GM23338 (cell line): ENCODE data around the gene RHOG. TPM values are rescaled to one million over a fixed set of nuclear protein-coding genes. Genes with fewer than 3 reads are reported as not detected.
A peak's percentile ranks its signal among the peaks of the same experiment; 100 is the strongest.

Experiments
- ATAC-seq: fragments of 200-7000 bp; cut with Tn5 transposase; 3 replicates; pipeline ENCODE4 v1.9.1; 2020
- DNase-seq: peaks from one replicate; pipeline ENCODE4 v3.0.0-alpha.2; 2015; ENCODE audit warnings: low spot score
- H2AFZ ChIP-seq: fragments of 200-600 bp; sonication (generic); 2 replicates; pipeline ENCODE4 v1.8.0; 2016; ENCODE audit warnings: antibody characterized with exemption, mild to moderate bottlenecking, moderate library complexity
- H3F3A ChIP-seq: fragments of 200-600 bp; sonication (generic); replicated peaks from 2 replicates; pipeline ENCODE4 v1.8.0; 2017; ENCODE audit warnings: antibody characterized with exemption, mixed run types, low read depth
- H3K27ac ChIP-seq: fragments of 200-600 bp; sonication (generic); 2 replicates; pipeline ENCODE4 v1.6.1; 2016; ENCODE audit warnings: low read depth
- H3K27me3 ChIP-seq: fragments of 200-600 bp; sonication (generic); 2 replicates; pipeline ENCODE4 v1.8.0; 2016; ENCODE audit warnings: mild to moderate bottlenecking, mixed run types, moderate library complexity; ENCODE audit not compliant: insufficient read depth
- H3K36me3 ChIP-seq: fragments of 200-600 bp; sonication (generic); 2 replicates; pipeline ENCODE4 v1.8.0; 2016; ENCODE audit warnings: mild to moderate bottlenecking; ENCODE audit not compliant: insufficient read depth
- H3K4me1 ChIP-seq: fragments of 200-600 bp; sonication (generic); 2 replicates; pipeline ENCODE4 v1.8.0; 2016; ENCODE audit warnings: mild to moderate bottlenecking, moderate library complexity; ENCODE audit not compliant: insufficient read depth
- H3K4me2 ChIP-seq: fragments of 200-600 bp; sonication (generic); 2 replicates; pipeline ENCODE4 v1.7.1; 2017; ENCODE audit warnings: mixed run types
- H3K4me3 ChIP-seq: fragments of 200-600 bp; sonication (generic); 2 replicates; pipeline ENCODE4 v1.6.1; 2016; ENCODE audit warnings: mixed run types
- H3K79me2 ChIP-seq: fragments of 200-600 bp; sonication (generic); replicated peaks from 2 replicates; pipeline ENCODE4 v1.8.0; 2017; ENCODE audit warnings: mild to moderate bottlenecking; ENCODE audit not compliant: insufficient read depth
- H3K9me2 ChIP-seq: fragments of 200-600 bp; sonication (generic); 2 replicates; pipeline ENCODE4 v1.8.0; 2017; ENCODE audit not compliant: insufficient read depth
- H4K20me1 ChIP-seq: fragments of 200-600 bp; sonication (generic); replicated peaks from 2 replicates; pipeline ENCODE4 v1.8.0; 2017; ENCODE audit warnings: mild to moderate bottlenecking; ENCODE audit not compliant: insufficient read depth
- H3K27ac Mint-ChIP-seq: 2 replicates; pipeline ENCODE4 v1.8.0; 2020; ENCODE audit warnings: inconsistent platforms, mild to moderate bottlenecking, moderate library complexity, mixed read lengths
- H3K27me3 Mint-ChIP-seq: 3 replicates; pipeline ENCODE4 v1.8.0; 2022; ENCODE audit warnings: low read depth, mild to moderate bottlenecking, moderate library complexity, mixed read lengths, inconsistent platforms; ENCODE audit not compliant: insufficient read depth, poor library complexity
- H3K36me3 Mint-ChIP-seq: 3 replicates; pipeline ENCODE4 v1.8.0; 2021; ENCODE audit warnings: low read depth, mild to moderate bottlenecking, inconsistent platforms, moderate library complexity, mixed read lengths
- H3K4me1 Mint-ChIP-seq: 3 replicates; pipeline ENCODE4 v1.8.0; 2020; ENCODE audit warnings: mild to moderate bottlenecking, inconsistent platforms, mixed read lengths
- H3K4me3 Mint-ChIP-seq: 3 replicates; pipeline ENCODE4 v1.8.0; 2021; ENCODE audit warnings: moderate library complexity, mild to moderate bottlenecking, inconsistent platforms, mixed read lengths
- H3K9me3 Mint-ChIP-seq: 3 replicates; pipeline ENCODE4 v1.8.0; 2020; ENCODE audit warnings: moderate library complexity, mild to moderate bottlenecking, inconsistent platforms, mixed read lengths
- CREB1 ChIP-seq: fragments of 250-450 bp; sonication (Bioruptor Pico); IDR thresholded peaks from 2 replicates; pipeline ENCODE4 v1.5.0; 2020; ENCODE audit warnings: low read depth, mild to moderate bottlenecking, moderate library complexity
- POLR2AphosphoS5 ChIP-seq: IDR thresholded peaks from 2 replicates; pipeline ENCODE4 v1.6.1; 2016; ENCODE audit warnings: antibody characterized with exemption, low read depth
- REST ChIP-seq: IDR thresholded peaks from one replicate; pipeline ENCODE4 v1.6.1; 2018; ENCODE audit warnings: antibody characterized with exemption; ENCODE audit not compliant: unreplicated experiment
- ZNF462 ChIP-seq: fragments of 250-450 bp; sonication (Bioruptor Pico); IDR thresholded peaks from 2 replicates; pipeline ENCODE4 v1.5.0; 2020; ENCODE audit warnings: mild to moderate bottlenecking, moderate library complexity
- polyA plus RNA-seq: library from polyadenylated mRNA; unstranded; fragments of >200 nt; fragmentation: Nextera tagmentation; extraction: Ambion mirVana; gene quantifications from 2 replicates; pipeline ENCODE4 v1.2.1, GENCODE V29; 2016
- total RNA-seq: library from RNA; depleted of rRNA; stranded (reverse); fragments of >200 nt; shearing (Covaris generic); gene quantifications from 2 replicates; pipeline ENCODE4 v1.2.3, GENCODE V29; 2014

The RHOG gene
- total and polyA plus RNA-seq, 2 experiments from 2014 or later = 26.3 to 38.6 TPM

- no peak for TF ChIP-seq ZNF462
Measured at GRCh38 chr11:3799873-3800272, 40.9 kb downstream of the RHOG start (continued).

GRCh38 chr11:3799143-3799542 lies 41.6 kb downstream of the RHOG start:
- H3K4me2 ChIP-seq = no peak overlapping the region
- no peaks in the 10 kb centered on the region for H3K9me2 ChIP-seq
- peaks cover 31% of the 10 kb centered on the region for H3K79me2 ChIP-seq
- H2AFZ ChIP-seq = no peak overlapping the region
- H3K4me3 Mint-ChIP-seq = peak overlapping the region; percentile 98; the same call in 1 of the 3 replicates
- ATAC-seq (no peak), DNase-seq (no peak)
- H3K4me1 Mint-ChIP-seq = peaks cover 16% of the 10 kb centered on the region; the same call in 2 of the 3 replicates
- peaks cover 12% of the 10 kb centered on the region; the same call in 1 of the 2 replicates for H3K4me1 ChIP-seq
- no peaks in the 10 kb centered on the region; the same call in 2 of the 3 replicates for H3K9me3 Mint-ChIP-seq
- peaks cover 7% of the 10 kb centered on the region for H3K27me3 Mint-ChIP-seq
- no peak overlapping the region for H3K4me3 ChIP-seq
- 0 out of 2 replicates have a peak overlapping the region, but pooled peaks have one; percentile 39 for H3K27ac ChIP-seq
- peaks cover 27% of the 10 kb centered on the region for H4K20me1 ChIP-seq
- no peak overlapping the region for H3K27ac Mint-ChIP-seq
- H3K36me3 ChIP-seq = peaks cover 3% of the 10 kb centered on the region; the same call in 1 of the 2 replicates
- H3F3A ChIP-seq = peaks cover 8% of the 10 kb centered on the region; the same call in 1 of the 2 replicates
- H3K36me3 Mint-ChIP-seq = peaks cover 11% of the 10 kb centered on the region
- H3K27me3 ChIP-seq = no peaks in the 10 kb centered on the region
- no peak for TF ChIP-seq ZNF462
- no peak for TF ChIP-seq REST
- no peak for TF ChIP-seq CREB1
- TF ChIP-seq POLR2AphosphoS5 = no peak
